CD14-positive monocyte (primary cell): ENCODE measurements around the gene TBC1D22A. TPM values are rescaled to one million over a fixed set of nuclear protein-coding genes. Genes with fewer than 3 reads are reported as not detected.

Experiments
- DNase-seq, 3 donors: peaks; one replicate each; pipeline ENCODE4 v3.0.0-alpha.2; 2011 to 2022
- H2AFZ ChIP-seq: 2 replicates; pipeline ENCODE4 v1.6.0; 2012; ENCODE audit warnings: mild to moderate bottlenecking, low read depth, low read length, inconsistent platforms; ENCODE audit not compliant: insufficient read depth, poor library complexity, severe bottlenecking
- H3K27ac ChIP-seq, 2 donors: 1 replicate in 1 of 2; 2 replicates in 1 of 2; pipeline ENCODE4 v1.5.1; 2012 to 2013; ENCODE audit warnings: low read length in 2 of 2, control low read depth in 1 of 2, inconsistent platforms in 1 of 2, low read depth in 1 of 2, mild to moderate bottlenecking in 1 of 2
- H3K27me3 ChIP-seq, 2 donors: one replicate each; pipeline versions ENCODE4 v1.6.0 to v1.6.1; 2011 to 2013; ENCODE audit warnings: low read length in 2 of 2; ENCODE audit not compliant: control insufficient read depth in 2 of 2, insufficient read depth in 2 of 2
- H3K36me3 ChIP-seq, 2 donors: replicated peaks in 1 of 2; 1 replicate in 1 of 2; 2 replicates in 1 of 2; pipeline versions ENCODE4 v1.5.1 to v1.6.1; 2012 to 2013; ENCODE audit warnings: low read length in 2 of 2, control low read depth in 1 of 2, inconsistent platforms in 1 of 2, mild to moderate bottlenecking in 1 of 2; ENCODE audit not compliant: insufficient read depth in 2 of 2, control insufficient read depth in 1 of 2
- H3K4me1 ChIP-seq, 2 donors: 1 replicate in 1 of 2; 2 replicates in 1 of 2; pipeline versions ENCODE4 v1.5.1 to v1.6.1; 2012 to 2013; ENCODE audit warnings: low read length in 2 of 2, control low read depth in 1 of 2, inconsistent platforms in 1 of 2, mild to moderate bottlenecking in 1 of 2, moderate library complexity in 1 of 2; ENCODE audit not compliant: insufficient read depth in 2 of 2, control insufficient read depth in 1 of 2
- H3K4me2 ChIP-seq: replicated peaks from 2 replicates; pipeline ENCODE3; 2012; ENCODE audit warnings: low read length, moderate library complexity, mild to moderate bottlenecking; ENCODE audit not compliant: poor library complexity, severe bottlenecking; ENCODE audit errors: extremely low read depth
- H3K4me3 ChIP-seq, 3 experiments: fragments of 200-600 bp in 1 of 3; sonication (generic) in 1 of 3; replicated peaks in 1 of 3; 1 replicate in 2 of 3; 2 replicates in 1 of 3; pipeline ENCODE4 v1.5.1; 2011 to 2013; ENCODE audit warnings: low read length in 3 of 3, mild to moderate bottlenecking in 3 of 3, control low read depth in 2 of 3, low read depth in 2 of 3, inconsistent platforms in 1 of 3, moderate library complexity in 1 of 3
- H3K79me2 ChIP-seq: 2 replicates; pipeline ENCODE4 v1.6.0; 2012; ENCODE audit warnings: mild to moderate bottlenecking, control low read depth, inconsistent platforms, low read length, moderate library complexity; ENCODE audit not compliant: insufficient read depth
- H3K9ac ChIP-seq: 2 replicates; pipeline ENCODE4 v1.6.0; 2017; ENCODE audit warnings: low read length, mild to moderate bottlenecking; ENCODE audit not compliant: insufficient read depth, poor library complexity, severe bottlenecking
- H3K9me3 ChIP-seq, 2 donors: replicated peaks in 1 of 2; 1 replicate in 1 of 2; 2 replicates in 1 of 2; pipeline versions ENCODE4 v1.5.1 to v1.6.1; 2012 to 2013; ENCODE audit warnings: low read length in 2 of 2, control low read depth in 1 of 2; ENCODE audit not compliant: control insufficient read depth in 1 of 2, insufficient read depth in 1 of 2
- H4K20me1 ChIP-seq: 2 replicates; pipeline ENCODE4 v1.6.0; 2012; ENCODE audit warnings: mild to moderate bottlenecking, low read length, control low read depth, moderate library complexity; ENCODE audit not compliant: insufficient read depth
- H3K27ac Mint-ChIP-seq, 7 donors: one replicate each; pipeline ENCODE4 v1.8.0; 2020; ENCODE audit warnings: mild to moderate bottlenecking in 7 of 7, mixed read lengths in 7 of 7, moderate library complexity in 6 of 7, inconsistent platforms in 2 of 7
- H3K27me3 Mint-ChIP-seq, 3 donors: one replicate each; pipeline ENCODE4 v1.8.0; 2021 to 2022; ENCODE audit warnings: low read depth in 3 of 3, mild to moderate bottlenecking in 3 of 3, mixed read lengths in 3 of 3, moderate library complexity in 3 of 3, inconsistent platforms in 1 of 3
- H3K36me3 Mint-ChIP-seq, 2 donors: one replicate each; pipeline ENCODE4 v1.8.0; 2020; ENCODE audit warnings: mixed read lengths in 2 of 2, inconsistent platforms in 1 of 2, mild to moderate bottlenecking in 1 of 2
- H3K4me1 Mint-ChIP-seq: one replicate; pipeline ENCODE4 v1.8.0; 2020; ENCODE audit warnings: mild to moderate bottlenecking, mixed read lengths
- H3K4me3 Mint-ChIP-seq, 2 donors: one replicate each; pipeline ENCODE4 v1.8.0; 2020; ENCODE audit warnings: mild to moderate bottlenecking in 2 of 2, mixed read lengths in 2 of 2, moderate library complexity in 1 of 2
- H3K9me3 Mint-ChIP-seq, 7 donors: one replicate each; pipeline ENCODE4 v1.8.0; 2020 to 2022; ENCODE audit warnings: mixed read lengths in 7 of 7, mild to moderate bottlenecking in 6 of 7, moderate library complexity in 6 of 7, inconsistent platforms in 2 of 7
- CTCF ChIP-seq: fragments of 200-600 bp; IDR thresholded peaks from one replicate; pipeline ENCODE4 v1.8.0; 2022; ENCODE audit warnings: antibody characterized with exemption, mild to moderate bottlenecking
- WGBS: methylation state at CpG from one replicate; pipeline ENCODE4 v1.1.5; 2013; ENCODE audit warnings: missing lambda C conversion rate; ENCODE audit not compliant: insufficient coverage; 5-methylcytosine and 5-hydroxymethylcytosine counted together
- intact Hi-C, 2 donors: fragments of 100-400 bp; cut with micrococcal nuclease; formaldehyde crosslinking; loops; one replicate each; pipeline versions ENCODE4 v1.15.0 to v1.15.1; 2023
- polyA plus RNA-seq, 3 donors: library from polyadenylated mRNA; depleted of rRNA in 1 of 3; unstranded in 2 of 3; stranded (reverse) in 1 of 3; fragments of 300-500 nt in 2 of 3; fragments of >200 nt in 1 of 3; fragmentation: Illumina TruSeq in 2 of 3; gene quantifications; 1 replicate in 2 of 3; 2 replicates in 1 of 3; pipeline ENCODE4 v1.2.3, GENCODE V29; 2012 to 2021

Gene TBC1D22A
- polyA plus RNA-seq, 3 donors, result 25.9 to 36.2 (median 29.5) TPM

- Histone ChIP-seq H3K4me3 (no peak overlapping the region), H3K4me1 (peaks cover 14 to 31% of the 10 kb centered on the region in 2 donors), H2AFZ (no peak overlapping the region), H3K36me3 (peaks cover 3 to 35% of the 10 kb centered on the region in 2 donors), H3K79me2 (peaks cover 23% of the 10 kb centered on the region), H3K9me3 (peaks cover 0 to 3% of the 10 kb centered on the region in 2 donors), H4K20me1 (peaks cover 90% of the 10 kb centered on the region), H3K27me3 (no peaks in the 10 kb centered on the region), H3K4me2 (no peak overlapping the region), H3K9ac (no peak overlapping the region), H3K27ac (peak overlapping the region; percentile 19 to 37)
- H3K9me3 Mint-ChIP-seq, result peaks cover 0 to 19% (median 3%) of the 10 kb centered on the region in 7 donors
- no peak for DNase-seq
- H3K4me3 Mint-ChIP-seq, result no peak overlapping the region
- 99% methylated on average over 7 of the region's 10 CpGs for WGBS
- intact Hi-C loops, result no loop called here
- no peak for TF ChIP-seq CTCF
- H3K4me1 Mint-ChIP-seq, result peaks cover 34% of the 10 kb centered on the region
- peaks cover 25 to 47% of the 10 kb centered on the region in 2 donors for H3K36me3 Mint-ChIP-seq
- H3K27ac Mint-ChIP-seq, result peak overlapping the region in 6 of 7 donors; percentile 1 to 85 (median 66)
- peaks cover 0 to 4% (median 0%) of the 10 kb centered on the region in 3 donors for H3K27me3 Mint-ChIP-seq
These were observed 102.0 kb downstream of the TBC1D22A start for GRCh38 chr22:46864314-46865051.

GRCh38 chr22:46865052-46865434 is 102.6 kb downstream of the TBC1D22A start:
- peaks cover 24% of the 10 kb centered on the region for H3K79me2 ChIP-seq
- no peak overlapping the region for H3K27ac ChIP-seq
- H3K4me1 ChIP-seq, result peaks cover 14 to 31% of the 10 kb centered on the region in 2 donors
- H3K4me2 ChIP-seq, result no peak overlapping the region
- Mint-ChIP-seq H3K36me3 (peaks cover 25 to 48% of the 10 kb centered on the region in 2 donors), H3K27ac (peak overlapping the region in 3 of 7 donors; percentile 47 to 61 (median 55)), H3K27me3 (peaks cover 0 to 4% (median 0%) of the 10 kb centered on the region in 3 donors), H3K4me3 (no peak overlapping the region), H3K4me1 (peaks cover 34% of the 10 kb centered on the region), H3K9me3 (peaks cover 0 to 19% (median 3%) of the 10 kb centered on the region in 7 donors)
- no peak overlapping the region for H3K4me3 ChIP-seq
- intact Hi-C loops, result no loop called here
- no peak for DNase-seq
- no peaks in the 10 kb centered on the region for H3K27me3 ChIP-seq
- H4K20me1 ChIP-seq, result peaks cover 96% of the 10 kb centered on the region
- peaks cover 0 to 3% of the 10 kb centered on the region in 2 donors for H3K9me3 ChIP-seq
- no peak overlapping the region for H2AFZ ChIP-seq
- TF ChIP-seq CTCF, result no peak
- no peak overlapping the region for H3K9ac ChIP-seq
- H3K36me3 ChIP-seq, result peaks cover 3 to 40% of the 10 kb centered on the region in 2 donors
- 100% methylated on average over 1 of the region's 3 CpGs for WGBS
